HepG2 (cell line): Measurements from ENCODE around the gene MFNG. TPM values are rescaled to one million over a fixed set of nuclear protein-coding genes. Genes with fewer than 3 reads are reported as not detected.

Experiments used
- ATAC-seq: fragments of 200-7000 bp; cut with Tn5 transposase; 3 replicates; pipeline ENCODE4 v1.9.1; 2020; ENCODE audit warnings: mild to moderate bottlenecking, moderate library complexity
- BruUV-seq: library from RNA; stranded (reverse); fragments of 400-500 nt; replicated peaks from 2 replicates; lab custom pipeline; 2021; lab: Mats Ljungman, UMichigan
- CTCF ChIA-PET: fragments of 300-600 bp; formaldehyde crosslinking; extraction: SDS; loops from one replicate; lab custom pipeline; 2021; ENCODE audit warnings: low total read pairs, inconsistent platforms, low intra/inter-chr PET ratio; lab: Yijun Ruan, JAX
- POLR2A ChIA-PET: fragments of 350-600 bp; sonication (Branson Sonifier 250); formaldehyde crosslinking; loops from one replicate; lab custom pipeline; 2020; ENCODE audit warnings: antibody characterized with exemption, inconsistent platforms; lab: Yijun Ruan, JAX
- DNase-seq: peaks from one replicate; pipeline ENCODE4 v3.0.0-alpha.2; 2015; ENCODE audit warnings: low spot score
- FAIRE-seq: peaks from 3 replicates; lab custom pipeline; 2011; peaks lifted over from hg19 to GRCh38; lab: Jason Lieb, UNC
- H2AFZ ChIP-seq: one replicate; pipeline ENCODE4 v1.6.1; 2011; ENCODE audit warnings: low read length, inconsistent platforms
- H3K27ac ChIP-seq: fragments of 300-600 bp; 3 replicates; pipeline ENCODE4 v1.8.0; 2011; ENCODE audit warnings: mixed run types, mild to moderate bottlenecking, mixed read lengths, low read length, inconsistent platforms; ENCODE audit not compliant: insufficient read depth; ENCODE audit errors: extremely low read length
- H3K27me3 ChIP-seq, 2 experiments: fragments of 200-600 bp in 1 of 2; 2 replicates in 1 of 2; 3 replicates in 1 of 2; pipeline versions ENCODE4 v1.6.0 to v1.8.0; 2011; ENCODE audit warnings: low read length in 2 of 2, mild to moderate bottlenecking in 2 of 2, moderate library complexity in 2 of 2, inconsistent platforms in 1 of 2; ENCODE audit not compliant: insufficient read depth in 2 of 2, control insufficient read depth in 1 of 2
- H3K36me3 ChIP-seq, 2 experiments: fragments of 200-600 bp in 1 of 2; replicated peaks in 1 of 2; 2 replicates in 1 of 2; 3 replicates in 1 of 2; pipeline versions ENCODE4 v1.5.1 to v1.8.0; 2011; ENCODE audit warnings: low read length in 2 of 2, inconsistent platforms in 1 of 2; ENCODE audit not compliant: insufficient read depth in 2 of 2, control insufficient read depth in 1 of 2
- H3K4me1 ChIP-seq: 2 replicates; pipeline ENCODE4 v1.5.1; 2012; ENCODE audit warnings: low read length, inconsistent platforms; ENCODE audit not compliant: insufficient read depth
- H3K4me2 ChIP-seq: 2 replicates; pipeline ENCODE4 v1.6.0; 2011; ENCODE audit warnings: low read depth, low read length, inconsistent platforms
- H3K4me3 ChIP-seq, 3 experiments: fragments of 200-600 bp in 1 of 3; sonication (generic), shearing (Covaris generic) in 1 of 3; replicated peaks in 1 of 3; 2 replicates each; pipeline ENCODE4 v1.5.1; 2011 to 2016; ENCODE audit warnings: low read length in 3 of 3, inconsistent platforms in 2 of 3, low read depth in 2 of 3, mild to moderate bottlenecking in 2 of 3, control low read depth in 1 of 3, mixed read lengths in 1 of 3; ENCODE audit not compliant: insufficient read depth in 1 of 3
- H3K79me2 ChIP-seq: one replicate; pipeline ENCODE4 v1.6.1; 2011; ENCODE audit warnings: low read length, inconsistent platforms; ENCODE audit not compliant: insufficient read depth
- H3K9ac ChIP-seq: 2 replicates; pipeline ENCODE4 v1.6.0; 2011; ENCODE audit warnings: mild to moderate bottlenecking, low read depth, low read length, inconsistent platforms; ENCODE audit not compliant: insufficient read depth
- H3K9me3 ChIP-seq: 2 replicates; pipeline ENCODE4 v1.5.1; 2012; ENCODE audit warnings: mild to moderate bottlenecking, low read length
- H4K20me1 ChIP-seq: 2 replicates; pipeline ENCODE4 v1.6.0; 2011; ENCODE audit warnings: inconsistent platforms, mild to moderate bottlenecking, low read length, moderate library complexity; ENCODE audit not compliant: insufficient read depth
- ARNT ChIP-seq: fragments of 450-650 bp; IDR thresholded peaks from 2 replicates; pipeline ENCODE4 v1.6.1; 2017
- ETV6 ChIP-seq: sonication (generic); formaldehyde crosslinking; conservative IDR thresholded peaks from 2 replicates; pipeline ENCODE4 v1.4.0; 2020; ENCODE audit warnings: missing genetic modification reagents
- GFI1 ChIP-seq: sonication (generic); formaldehyde crosslinking; IDR thresholded peaks from 2 replicates; pipeline ENCODE4 v1.5.0; 2020; ENCODE audit warnings: missing genetic modification reagents, mild to moderate bottlenecking, borderline replicate concordance
- SMAD1 ChIP-seq: sonication (generic); formaldehyde crosslinking; IDR thresholded peaks from 2 replicates; pipeline ENCODE4 v1.4.0; 2020; ENCODE audit warnings: missing genetic modification reagents, low read depth, mild to moderate bottlenecking, borderline replicate concordance
- ZBTB38 ChIP-seq: sonication (generic); formaldehyde crosslinking; IDR thresholded peaks from 2 replicates; pipeline ENCODE4 v1.5.1; 2020; ENCODE audit warnings: mild to moderate bottlenecking, missing genetic modification reagents
- WGBS: methylation state at CpG from one replicate; pipeline ENCODE4 v1.1.6; 2017; ENCODE audit warnings: low lambda C conversion rate; 5-methylcytosine and 5-hydroxymethylcytosine counted together
- in situ Hi-C: cut with HindIII; loops from 2 replicates; pipeline ENCODE4 v1.10.0; 2017; ENCODE audit warnings: low pct_unique_long_range_greater_than_20kb; ENCODE audit not compliant: extremely low pct_ligation_motif_present
- intact Hi-C: fragments of 100-400 bp; cut with micrococcal nuclease; formaldehyde crosslinking; loops from one replicate; pipeline ENCODE4 v1.10.0; 2022; ENCODE audit not compliant: unreplicated experiment
- polyA plus RNA-seq, 8 experiments: library from polyadenylated mRNA; depleted of rRNA in 3 of 8; stranded (reverse) in 7 of 8; unstranded in 1 of 8; fragments of >200 nt; fragmentation: Illumina TruSeq in 4 of 8; extraction: Trizol in 4 of 8; gene quantifications; 2 replicates each; pipeline versions ENCODE4 v1.2.1 to v1.2.3, GENCODE V29; 2011 to 2016; ENCODE audit warnings: low read depth in 4 of 8, missing spikeins in 1 of 8, mixed read lengths in 1 of 8; ENCODE audit not compliant: insufficient read depth in 1 of 8
- total RNA-seq, 5 experiments: library from RNA; depleted of rRNA; stranded (reverse); fragments of >200 nt; fragmentation: Illumina TruSeq; extraction: Trizol; gene quantifications; 2 replicates each; pipeline ENCODE4 v1.2.3, GENCODE V29; 2016; ENCODE audit warnings: low read depth in 1 of 5
- TF ChIP-seq, protein P1 (sequence below): sonication (generic); formaldehyde crosslinking; IDR thresholded peaks from one replicate; pipeline ENCODE4 v1.5.1; 2020; ENCODE audit warnings: mild to moderate bottlenecking, missing genetic modification reagents; ENCODE audit errors: not compliant biosample characterization

Gene MFNG
- total and polyA plus RNA-seq, 2 of the 13 experiments (the other 11 are each of a cell fraction or from before 2014, with no cell fraction given): 1.0 to 11.7 TPM

GRCh38 chr22:37442135-37442534 lies 44.0 kb downstream of the MFNG start (continued):
- no peak for TF ChIP-seq ARNT
- TF ChIP-seq ZBTB38 (CRISPR knock-in tag): no peak
- TF ChIP-seq SMAD1: no peak
- TF ChIP-seq GFI1 (CRISPR knock-in tag): no peak
- TF ChIP-seq ETV6: no peak

- Histone ChIP-seq H3K9me3 (no peaks in the 10 kb centered on the region), H3K27ac (no peak overlapping the region), H3K4me2 (no peak overlapping the region), H3K4me3 (no peak overlapping the region), H3K79me2 (no peaks in the 10 kb centered on the region), H3K27me3 (no peaks in the 10 kb centered on the region; a peak in 1 of 5 replicates), H3K9ac (no peak overlapping the region), H3K36me3 (no peaks in the 10 kb centered on the region), H3K4me1 (peaks cover 11% of the 10 kb centered on the region), H4K20me1 (no peaks in the 10 kb centered on the region), H2AFZ (no peak overlapping the region)
- 42% methylated on average over 4 of the region's 4 CpGs for WGBS
- ChIA-PET CTCF (no interaction called here), POLR2A (no interaction called here)
- FAIRE-seq: no peak
- in situ Hi-C loops (no loop called here), intact Hi-C loops (no loop called here)
- TF ChIP-seq, protein P1, sequence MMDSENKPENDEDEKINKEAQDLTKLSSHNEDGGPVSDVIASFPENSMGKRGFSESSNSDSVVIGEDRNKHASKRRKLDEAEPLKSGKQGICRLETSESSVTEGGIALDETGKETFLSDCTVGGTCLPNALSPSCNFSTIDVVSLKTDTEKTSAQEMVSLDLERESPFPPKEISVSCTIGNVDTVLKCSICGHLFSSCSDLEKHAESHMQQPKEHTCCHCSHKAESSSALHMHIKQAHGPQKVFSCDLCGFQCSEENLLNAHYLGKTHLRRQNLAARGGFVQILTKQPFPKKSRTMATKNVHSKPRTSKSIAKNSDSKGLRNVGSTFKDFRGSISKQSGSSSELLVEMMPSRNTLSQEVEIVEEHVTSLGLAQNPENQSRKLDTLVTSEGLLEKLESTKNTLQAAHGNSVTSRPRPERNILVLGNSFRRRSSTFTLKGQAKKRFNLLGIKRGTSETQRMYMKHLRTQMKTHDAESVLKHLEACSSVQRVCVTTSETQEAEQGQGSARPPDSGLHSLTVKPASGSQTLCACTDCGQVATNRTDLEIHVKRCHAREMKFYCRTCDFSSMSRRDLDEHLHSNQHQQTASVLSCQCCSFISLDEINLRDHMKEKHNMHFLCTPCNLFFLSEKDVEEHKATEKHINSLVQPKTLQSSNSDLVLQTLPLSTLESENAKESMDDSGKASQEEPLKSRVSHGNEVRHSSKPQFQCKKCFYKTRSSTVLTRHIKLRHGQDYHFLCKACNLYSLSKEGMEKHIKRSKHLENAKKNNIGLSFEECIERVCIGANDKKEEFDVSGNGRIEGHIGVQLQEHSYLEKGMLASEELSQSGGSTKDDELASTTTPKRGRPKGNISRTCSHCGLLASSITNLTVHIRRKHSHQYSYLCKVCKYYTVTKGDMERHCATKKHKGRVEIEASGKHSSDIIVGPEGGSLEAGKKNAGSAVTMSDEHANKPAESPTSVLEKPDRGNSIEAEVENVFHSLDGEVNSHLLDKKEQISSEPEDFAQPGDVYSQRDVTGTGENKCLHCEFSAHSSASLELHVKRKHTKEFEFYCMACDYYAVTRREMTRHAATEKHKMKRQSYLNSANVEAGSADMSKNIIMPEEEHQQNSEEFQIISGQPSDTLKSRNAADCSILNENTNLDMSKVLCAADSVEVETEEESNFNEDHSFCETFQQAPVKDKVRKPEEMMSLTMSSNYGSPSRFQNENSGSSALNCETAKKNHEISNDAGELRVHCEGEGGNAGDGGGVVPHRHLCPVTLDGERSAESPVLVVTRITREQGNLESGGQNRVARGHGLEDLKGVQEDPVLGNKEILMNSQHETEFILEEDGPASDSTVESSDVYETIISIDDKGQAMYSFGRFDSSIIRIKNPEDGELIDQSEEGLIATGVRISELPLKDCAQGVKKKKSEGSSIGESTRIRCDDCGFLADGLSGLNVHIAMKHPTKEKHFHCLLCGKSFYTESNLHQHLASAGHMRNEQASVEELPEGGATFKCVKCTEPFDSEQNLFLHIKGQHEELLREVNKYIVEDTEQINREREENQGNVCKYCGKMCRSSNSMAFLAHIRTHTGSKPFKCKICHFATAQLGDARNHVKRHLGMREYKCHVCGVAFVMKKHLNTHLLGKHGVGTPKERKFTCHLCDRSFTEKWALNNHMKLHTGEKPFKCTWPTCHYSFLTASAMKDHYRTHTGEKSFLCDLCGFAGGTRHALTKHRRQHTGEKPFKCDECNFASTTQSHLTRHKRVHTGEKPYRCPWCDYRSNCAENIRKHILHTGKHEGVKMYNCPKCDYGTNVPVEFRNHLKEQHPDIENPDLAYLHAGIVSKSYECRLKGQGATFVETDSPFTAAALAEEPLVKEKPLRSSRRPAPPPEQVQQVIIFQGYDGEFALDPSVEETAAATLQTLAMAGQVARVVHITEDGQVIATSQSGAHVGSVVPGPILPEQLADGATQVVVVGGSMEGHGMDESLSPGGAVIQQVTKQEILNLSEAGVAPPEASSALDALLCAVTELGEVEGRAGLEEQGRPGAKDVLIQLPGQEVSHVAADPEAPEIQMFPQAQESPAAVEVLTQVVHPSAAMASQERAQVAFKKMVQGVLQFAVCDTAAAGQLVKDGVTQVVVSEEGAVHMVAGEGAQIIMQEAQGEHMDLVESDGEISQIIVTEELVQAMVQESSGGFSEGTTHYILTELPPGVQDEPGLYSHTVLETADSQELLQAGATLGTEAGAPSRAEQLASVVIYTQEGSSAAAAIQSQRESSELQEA: no peak
- ATAC-seq: no peak
- no peak for DNase-seq
- BruUV-seq: no TSS peak
Measured at GRCh38 chr22:37440875-37441274, 45.3 kb downstream of the MFNG start.
